ENCODE measurements around the gene TM4SF20. TPM values are rescaled to one million over a fixed set of nuclear protein-coding genes. Genes with fewer than 3 reads are reported as not detected.

The TM4SF20 gene
- total and polyA plus RNA-seq, 10 of the 15 experiments (the other 5 are each of a cell fraction or from before 2014, with no cell fraction given): 0.04 to 0.07 TPM; not detected in 8

- POLR2A ChIA-PET: interaction anchor here (0.6 kb wide), 1 partner anchor 47 kb away, joined by 9 read pairs; no protein-coding TSS in a partner anchor
- DNase-seq (ENCODE audit: low read depth, low spot score) (no peak), FAIRE-seq (no peak), ATAC-seq (no peak)
- no peak overlapping the region for H3K9ac ChIP-seq (ENCODE audit: control insufficient read depth, insufficient read depth, low read length)
- H3K27me3 ChIP-seq (replicated peaks in 1 of 2; ENCODE audit: control insufficient read depth in 2 of 2, insufficient read depth in 2 of 2, low read length in 1 of 2): no peaks in the 10 kb centered on the region
- no peak overlapping the region for H3K4me2 ChIP-seq (ENCODE audit: control insufficient read depth, insufficient read depth)
- no peak overlapping the region for H2AFZ ChIP-seq (ENCODE audit: control insufficient read depth, low read depth, low read length)
- H3K9me3 ChIP-seq (replicated peaks; ENCODE audit: control insufficient read depth, insufficient read depth, low read length): no peaks in the 10 kb centered on the region
- 97% methylated on average over 5 of the region's 5 CpGs for WGBS (ENCODE audit: insufficient coverage, insufficient replicate concordance, low lambda C conversion rate, missing lambda C conversion rate)
- SMC1A ChIA-PET (ENCODE audit: uncharacterized antibody, unreplicated experiment): interaction anchor here (0.6 to 13.3 kb wide), 3 partner anchors 50 to 65 kb away, joined by 3 to 191 read pairs (median 7); no protein-coding TSS in a partner anchor
- H3K4me1 ChIP-seq (ENCODE audit: control insufficient read depth, insufficient read depth, low read length): peaks cover 34% of the 10 kb centered on the region
- CTCF ChIA-PET: interaction anchor here (1.2 kb wide), 1 partner anchor 370 kb away, joined by 3 read pairs; no protein-coding TSS in a partner anchor
- peak overlapping the region; percentile 80 for H3K27ac ChIP-seq (ENCODE audit: control insufficient read depth, insufficient read depth)
- no peak overlapping the region for H3K4me3 ChIP-seq
- no peaks in the 10 kb centered on the region for H3K79me2 ChIP-seq (ENCODE audit: control insufficient read depth, insufficient read depth, low read length)
- intact Hi-C loops (cut with micrococcal nuclease; ENCODE audit: unreplicated experiment) (no loop called here), in situ Hi-C loops (cut with MboI) (no loop called here)
- no peaks in the 10 kb centered on the region for H4K20me1 ChIP-seq (ENCODE audit: control insufficient read depth, insufficient read depth)
- TF ChIP-seq IKZF2 (IDR thresholded peaks at IDR 0.05): no peak
- TF ChIP-seq ETV6 (conservative IDR thresholded peaks at IDR 0.05 in 1 of 2, IDR thresholded peaks at IDR 0.05 in 1 of 2; ENCODE audit: borderline replicate concordance in 1 of 2, low read depth in 1 of 2): no peak
- TF ChIP-seq KAT2A (conservative IDR thresholded peaks at IDR 0.05; ENCODE audit: control insufficient read depth, low read depth, low read length): no peak
- TF ChIP-seq MEF2A (IDR thresholded peaks at IDR 0.05; ENCODE audit: insufficient read depth, low read depth, low read length): no peak
- TF ChIP-seq ZNF274 (IDR thresholded peaks at IDR 0.05; ENCODE audit: insufficient read depth, insufficient read length): no peak
- TF ChIP-seq ZNF687 (IDR thresholded peaks at IDR 0.05): no peak
- no peak for TF ChIP-seq PML (IDR thresholded peaks at IDR 0.05; ENCODE audit: low read length)
- no peak for TF ChIP-seq CEBPZ (IDR thresholded peaks at IDR 0.05; ENCODE audit: low read depth, low read length)
- no peak for TF ChIP-seq STAT1 (conservative IDR thresholded peaks at IDR 0.05)
- H3K36me3 ChIP-seq (ENCODE audit: control insufficient read depth in 2 of 2, insufficient read depth in 2 of 2, low read length in 1 of 2): no peaks in the 10 kb centered on the region
- RAD21 ChIA-PET (ENCODE audit: unreplicated experiment): interaction anchor here (0.7 to 2.8 kb wide), 3 partner anchors 48 to 67 kb away, joined by 3 to 16 read pairs (median 3); no protein-coding TSS in a partner anchor
- no TSS peak for BruUV-seq (replicated peaks)
Observed at GRCh38 chr2:227412877-227413276, 33.8 kb upstream of the TM4SF20 start.

Measured in GM12878 (cell line).